ENCODE results near the gene FUZ.
"Not testable (repeated sequence)": the region's sequence is repeated elsewhere in the genome, so short reads cannot be mapped to it uniquely, and the experiment has no call there.

The FUZ gene

GRCh38 chr19:49829721-49830120 is 16.6 kb upstream of the FUZ start:
- Histone ChIP-seq H3K36me3 (ENCODE audit: insufficient read depth, low read length) (no peaks in the 10 kb centered on the region; the same call in 1 of the 2 replicates), H3K4me1 (ENCODE audit: insufficient read depth, low read length) (no peaks in the 10 kb centered on the region), H3K9ac (ENCODE audit: low read depth, low read length) (no peak overlapping the region), H3K9me3 (ENCODE audit: control insufficient read depth, insufficient read depth, low read length) (no peaks in the 10 kb centered on the region)

- no peaks in the 10 kb centered on the region; the same call in 1 of the 2 replicates for H3K36me3 ChIP-seq (ENCODE audit: insufficient read depth, low read length)
- no peaks in the 10 kb centered on the region for H3K9me3 ChIP-seq (ENCODE audit: control insufficient read depth, insufficient read depth, low read length)
- H3K4me1 ChIP-seq (ENCODE audit: insufficient read depth, low read length) = no peaks in the 10 kb centered on the region
Measured at GRCh38 chr19:49829200-49829599, 16.1 kb upstream of the FUZ start.

GRCh38 chr19:49827034-49827433 is 13.9 kb upstream of the FUZ start:
- Histone ChIP-seq H3K4me1 (ENCODE audit: insufficient read depth, low read length) (no peaks in the 10 kb centered on the region), H3K36me3 (ENCODE audit: insufficient read depth, low read length) (no peaks in the 10 kb centered on the region)

More at GRCh38 chr19:49829200-49829599, 16.1 kb upstream of the FUZ start:
- no peak overlapping the region for H3K9ac ChIP-seq (ENCODE audit: low read depth, low read length)

GRCh38 chr19:49824662-49825061 is 11.6 kb upstream of the FUZ start:
- Histone ChIP-seq H3K4me1 (ENCODE audit: insufficient read depth, low read length) (no peaks in the 10 kb centered on the region; the same call in 1 of the 2 replicates), H3K9me3 (ENCODE audit: control insufficient read depth, insufficient read depth, low read length) (no peaks in the 10 kb centered on the region), H3K9ac (ENCODE audit: low read depth, low read length) (no peak overlapping the region), H3K36me3 (ENCODE audit: insufficient read depth, low read length) (peaks cover 4% of the 10 kb centered on the region; the same call in 1 of the 2 replicates)

More at GRCh38 chr19:49827034-49827433, 13.9 kb upstream of the FUZ start:
- Histone ChIP-seq H3K9ac (ENCODE audit: low read depth, low read length) (no peak overlapping the region), H3K9me3 (ENCODE audit: control insufficient read depth, insufficient read depth, low read length) (no peaks in the 10 kb centered on the region)

- Histone ChIP-seq H3K9me3 (ENCODE audit: control insufficient read depth, insufficient read depth, low read length) (no peaks in the 10 kb centered on the region), H3K36me3 (ENCODE audit: insufficient read depth, low read length) (peaks cover 4% of the 10 kb centered on the region; the same call in 1 of the 2 replicates), H3K4me1 (ENCODE audit: insufficient read depth, low read length) (no peaks in the 10 kb centered on the region; the same call in 1 of the 2 replicates), H3K9ac (ENCODE audit: low read depth, low read length) (no peak overlapping the region)
Measured at GRCh38 chr19:49823472-49823871, 10.4 kb upstream of the FUZ start.

- no peaks in the 10 kb centered on the region for H3K9me3 ChIP-seq (ENCODE audit: control insufficient read depth, insufficient read depth, low read length)
- no peaks in the 10 kb centered on the region; the same call in 1 of the 2 replicates for H3K4me1 ChIP-seq (ENCODE audit: insufficient read depth, low read length)
- H3K9ac ChIP-seq (ENCODE audit: low read depth, low read length) = no peak overlapping the region
- H3K36me3 ChIP-seq (ENCODE audit: insufficient read depth, low read length) = peaks cover 4% of the 10 kb centered on the region; the same call in 1 of the 2 replicates
Measured at GRCh38 chr19:49820125-49820524, 7.0 kb upstream of the FUZ start.

- not testable (repeated sequence) for H3K9ac ChIP-seq (ENCODE audit: low read depth, low read length); H3K36me3 ChIP-seq (ENCODE audit: insufficient read depth, low read length); H3K4me1 ChIP-seq (ENCODE audit: insufficient read depth, low read length); H3K9me3 ChIP-seq (ENCODE audit: control insufficient read depth, insufficient read depth, low read length)
Measured at GRCh38 chr19:49819452-49820115, 6.5 kb upstream of the FUZ start.

GRCh38 chr19:49818649-49819370 is 5.7 kb upstream of the FUZ start:
- Histone ChIP-seq H3K36me3 (ENCODE audit: insufficient read depth, low read length) (peaks cover 4% of the 10 kb centered on the region; the same call in 1 of the 2 replicates), H3K9ac (ENCODE audit: low read depth, low read length) (peak overlapping the region; percentile 96), H3K4me1 (ENCODE audit: insufficient read depth, low read length) (no peaks in the 10 kb centered on the region; the same call in 1 of the 2 replicates), H3K9me3 (ENCODE audit: control insufficient read depth, insufficient read depth, low read length) (no peaks in the 10 kb centered on the region)

GRCh38 chr19:49817964-49818648 is 5.0 kb upstream of the FUZ start, which contains the start of gene MED25:
Gene MED25 (plus strand): TSS chr19:49818289. CDS start chr19:49818342, 53 bp downstream.
- peak within 1 kb of the TSS; percentile 96 for H3K9ac ChIP-seq (ENCODE audit: low read depth, low read length)
- peaks cover 4% of the 10 kb centered on the region; the same call in 1 of the 2 replicates for H3K36me3 ChIP-seq (ENCODE audit: insufficient read depth, low read length)
- no peaks in the 10 kb centered on the region; the same call in 1 of the 2 replicates for H3K4me1 ChIP-seq (ENCODE audit: insufficient read depth, low read length)
- H3K9me3 ChIP-seq (ENCODE audit: control insufficient read depth, insufficient read depth, low read length) = no peaks in the 10 kb centered on the region

GRCh38 chr19:49816590-49816989 is 3.5 kb upstream of the FUZ start:
- no peak overlapping the region for H3K9ac ChIP-seq (ENCODE audit: low read depth, low read length)

GRCh38 chr19:49814010-49814409 is 918 bp upstream of the FUZ start:
- H3K9ac ChIP-seq (ENCODE audit: low read depth, low read length) = no peak overlapping the region
- no peaks in the 10 kb centered on the region for H3K9me3 ChIP-seq (ENCODE audit: control insufficient read depth, insufficient read depth, low read length)
- peaks cover 5% of the 10 kb centered on the region; the same call in 1 of the 2 replicates for H3K4me1 ChIP-seq (ENCODE audit: insufficient read depth, low read length)
- no peaks in the 10 kb centered on the region for H3K36me3 ChIP-seq (ENCODE audit: insufficient read depth, low read length)

More at GRCh38 chr19:49816590-49816989, 3.5 kb upstream of the FUZ start:
- peaks cover 4% of the 10 kb centered on the region; the same call in 1 of the 2 replicates for H3K36me3 ChIP-seq (ENCODE audit: insufficient read depth, low read length)
- no peaks in the 10 kb centered on the region; the same call in 1 of the 2 replicates for H3K4me1 ChIP-seq (ENCODE audit: insufficient read depth, low read length)
- H3K9me3 ChIP-seq (ENCODE audit: control insufficient read depth, insufficient read depth, low read length) = no peaks in the 10 kb centered on the region

- H3K9ac ChIP-seq (ENCODE audit: low read depth, low read length) = peak overlapping the region; percentile 77; the same call in 1 of the 2 replicates
- no peaks in the 10 kb centered on the region for H3K36me3 ChIP-seq (ENCODE audit: insufficient read depth, low read length)
- H3K9me3 ChIP-seq (ENCODE audit: control insufficient read depth, insufficient read depth, low read length) = no peaks in the 10 kb centered on the region
- H3K4me1 ChIP-seq (ENCODE audit: insufficient read depth, low read length) = peaks cover 5% of the 10 kb centered on the region; the same call in 1 of the 2 replicates
Measured at GRCh38 chr19:49812452-49812996, 568 bp downstream of the FUZ start.

GRCh38 chr19:49811328-49811727 is 1.8 kb downstream of the FUZ start:
- Histone ChIP-seq H3K36me3 (ENCODE audit: insufficient read depth, low read length) (no peaks in the 10 kb centered on the region), H3K9ac (ENCODE audit: low read depth, low read length) (no peak overlapping the region), H3K9me3 (ENCODE audit: control insufficient read depth, insufficient read depth, low read length) (no peaks in the 10 kb centered on the region), H3K4me1 (ENCODE audit: insufficient read depth, low read length) (peaks cover 5% of the 10 kb centered on the region; the same call in 1 of the 2 replicates)

GRCh38 chr19:49809941-49810389 is 3.1 kb downstream of the FUZ start:
- Histone ChIP-seq H3K36me3 (ENCODE audit: insufficient read depth, low read length) (no peaks in the 10 kb centered on the region), H3K9me3 (ENCODE audit: control insufficient read depth, insufficient read depth, low read length) (no peaks in the 10 kb centered on the region), H3K4me1 (ENCODE audit: insufficient read depth, low read length) (peaks cover 5% of the 10 kb centered on the region; the same call in 1 of the 2 replicates), H3K9ac (ENCODE audit: low read depth, low read length) (peak overlapping the region; percentile 46; the same call in 1 of the 2 replicates)
